HG03378 (cell line): ENCODE results near the gene PDIA2.

Experiments used
- ATAC-seq: cut with Tn5 transposase; IDR thresholded peaks from one replicate; pipeline ENCODE4 v1.9.1; 2021; ENCODE audit warnings: mild to moderate bottlenecking, moderate library complexity; ENCODE audit not compliant: unreplicated experiment

PDIA2 gene

DNA sequence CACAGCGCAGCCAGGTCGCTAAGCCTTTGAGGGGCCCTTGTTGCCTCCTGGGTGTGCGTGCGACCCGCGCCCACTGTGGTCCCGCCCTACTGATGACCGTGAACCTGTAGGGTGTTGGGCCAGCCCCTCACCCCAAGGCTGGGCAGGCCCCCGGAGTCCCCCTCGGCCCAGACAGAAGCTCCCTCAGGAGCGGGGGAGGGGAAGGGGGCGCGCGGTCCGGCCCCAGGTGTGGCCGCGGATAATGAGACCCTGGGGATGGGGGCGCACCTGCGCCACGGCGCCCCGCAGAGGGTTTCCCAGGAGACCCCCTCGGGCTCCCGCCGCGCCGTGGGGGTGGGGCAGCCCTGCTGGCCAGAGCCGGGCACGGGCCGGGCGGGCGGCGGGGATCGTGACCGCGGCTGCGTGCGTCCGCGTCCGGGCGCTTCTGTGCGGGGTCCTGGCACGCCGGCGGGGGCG is 2.9 kb upstream of the PDIA2 start:
- no peak for ATAC-seq

- no peak for ATAC-seq
Observed at GRCh38 chr16:280552-280951, 2.4 kb upstream of the PDIA2 start, which contains the start of gene ARHGDIG. TSS of gene ARHGDIG (plus strand) at chr16:280591. CDS start at chr16:280681, 90 bp downstream.

GRCh38 chr16:280991-281659 is 1.8 kb upstream of the PDIA2 start:
- no peak for ATAC-seq

DNA sequence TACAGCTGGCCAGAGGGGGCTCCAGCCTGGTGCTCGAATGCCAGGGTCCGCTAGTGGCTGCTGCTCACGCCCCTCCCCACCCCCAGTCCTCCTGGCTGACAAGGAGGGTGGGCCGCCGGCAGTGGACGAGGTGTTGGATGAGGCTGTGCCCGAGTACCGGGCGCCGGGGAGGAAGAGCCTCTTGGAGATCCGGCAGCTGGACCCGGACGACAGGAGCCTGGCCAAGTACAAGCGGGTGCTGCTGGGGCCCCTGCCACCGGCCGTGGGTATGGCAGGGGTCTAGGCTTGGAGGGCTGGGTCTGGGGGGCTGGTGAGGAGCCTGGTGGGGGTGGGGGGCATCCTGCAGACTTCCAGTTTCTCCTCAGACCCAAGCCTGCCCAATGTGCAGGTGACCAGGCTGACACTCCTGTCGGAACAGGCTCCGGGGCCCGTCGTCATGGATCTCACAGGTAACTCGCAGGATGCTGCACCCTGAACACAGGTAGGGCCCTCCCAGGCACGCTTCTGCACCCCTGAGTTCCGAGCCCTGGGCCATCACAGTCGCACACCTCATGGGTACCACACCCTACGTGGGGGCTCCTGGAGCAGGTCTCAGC is 1.2 kb upstream of the PDIA2 start:
- no peak for ATAC-seq

DNA sequence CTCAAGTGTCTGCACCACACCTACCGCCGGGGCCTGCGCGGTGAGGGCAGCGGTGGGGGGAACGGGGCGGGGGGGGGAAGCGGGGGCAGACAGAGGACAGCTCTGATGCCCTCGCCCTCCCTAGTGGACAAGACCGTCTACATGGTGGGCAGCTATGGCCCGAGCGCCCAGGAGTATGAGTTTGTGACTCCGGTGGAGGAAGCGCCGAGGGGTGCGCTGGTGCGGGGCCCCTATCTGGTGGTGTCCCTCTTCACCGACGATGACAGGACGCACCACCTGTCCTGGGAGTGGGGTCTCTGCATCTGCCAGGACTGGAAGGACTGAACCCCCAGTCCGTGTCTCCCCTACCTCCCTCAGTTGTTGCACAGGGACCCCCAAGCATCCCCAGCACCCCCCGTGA is 473 bp upstream of the PDIA2 start:
- no peak for ATAC-seq

DNA sequence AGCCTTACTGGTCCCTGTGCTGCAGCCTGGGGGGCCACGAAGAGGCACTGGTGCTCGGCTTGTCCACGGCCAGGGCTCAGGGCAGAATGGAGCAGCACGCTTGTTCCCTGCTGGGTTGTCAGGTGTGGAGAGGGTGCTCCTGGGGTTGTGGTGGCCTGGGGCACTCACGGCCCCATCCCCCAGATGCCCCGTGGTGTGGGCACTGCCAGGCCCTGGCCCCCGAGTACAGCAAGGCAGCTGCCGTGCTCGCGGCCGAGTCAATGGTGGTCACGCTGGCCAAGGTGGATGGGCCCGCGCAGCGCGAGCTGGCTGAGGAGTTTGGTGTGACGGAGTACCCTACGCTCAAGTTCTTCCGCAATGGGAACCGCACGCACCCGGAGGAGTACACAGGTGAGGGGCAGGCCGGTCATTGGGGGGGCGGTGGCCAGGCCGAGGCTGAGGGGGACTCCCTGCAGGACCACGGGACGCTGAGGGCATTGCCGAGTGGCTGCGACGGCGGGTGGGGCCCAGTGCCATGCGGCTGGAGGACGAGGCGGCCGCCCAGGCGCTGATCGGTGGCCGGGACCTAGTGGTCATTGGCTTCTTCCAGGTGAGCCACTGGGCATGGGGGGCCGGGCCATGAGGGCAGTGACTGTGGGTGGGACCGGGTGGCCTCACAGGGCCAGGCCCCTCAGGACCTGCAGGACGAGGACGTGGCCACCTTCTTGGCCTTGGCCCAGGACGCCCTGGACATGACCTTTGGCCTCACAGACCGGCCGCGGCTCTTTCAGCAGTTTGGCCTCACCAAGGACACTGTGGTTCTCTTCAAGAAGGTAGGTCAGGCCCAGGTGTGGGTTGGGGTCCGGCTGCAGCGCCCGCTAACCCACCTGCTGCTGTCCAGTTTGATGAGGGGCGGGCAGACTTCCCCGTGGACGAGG is 1.5 kb downstream of the PDIA2 start:
- no peak for ATAC-seq

- no peak for ATAC-seq
Observed at GRCh38 chr16:285146-286055, 2.4 kb downstream of the PDIA2 start.

- ATAC-seq, result no peak
Observed at GRCh38 chr16:286491-287297, 3.7 kb downstream of the PDIA2 start.

- no peak for ATAC-seq
Observed at GRCh38 chr16:287298-287811, 4.4 kb downstream of the PDIA2 start.

GRCh38 chr16:287981-288920 is 5.3 kb downstream of the PDIA2 start:
- ATAC-seq, result no peak

GRCh38 chr16:289395-289997 is 6.5 kb downstream of the PDIA2 start:
- ATAC-seq, result no peak

- no peak for ATAC-seq
Observed at GRCh38 chr16:290015-290680, 7.2 kb downstream of the PDIA2 start.

DNA sequence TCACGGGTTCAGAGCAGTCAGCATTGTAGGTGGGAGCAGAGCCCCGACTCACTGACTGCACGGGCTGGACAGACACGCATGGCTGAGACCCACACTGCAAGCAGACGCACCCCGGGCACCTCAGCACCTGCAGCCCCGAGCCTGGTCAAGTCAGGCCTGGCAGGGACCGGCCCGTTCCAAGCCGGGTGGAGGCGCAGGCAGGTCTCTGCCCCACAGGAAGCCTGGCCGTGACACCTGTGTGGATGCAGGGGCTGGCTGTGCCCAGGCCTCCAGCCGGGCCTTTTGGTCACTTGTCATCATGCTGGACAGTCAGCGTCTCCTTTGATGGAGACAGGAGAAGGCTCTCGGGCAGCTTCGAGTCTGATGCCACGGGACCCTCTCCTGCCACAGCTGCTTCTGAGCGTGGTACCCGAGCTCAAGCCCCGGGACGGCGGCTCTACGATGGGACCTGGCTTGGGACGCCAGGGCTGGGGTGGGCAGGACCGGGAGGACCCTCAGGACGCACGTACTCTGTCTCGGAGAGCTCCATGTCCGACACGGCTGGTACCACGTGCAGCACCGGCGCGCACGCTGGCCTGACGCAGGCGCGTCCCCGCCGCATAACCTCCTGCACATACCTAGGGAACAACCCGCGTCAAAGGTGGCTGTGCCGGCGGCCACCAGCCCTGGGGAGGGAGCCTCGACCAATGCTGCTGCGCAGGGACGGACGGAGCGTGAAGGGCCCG is 7.9 kb downstream of the PDIA2 start:
- ATAC-seq, result no peak

- ATAC-seq, result no peak
Observed at GRCh38 chr16:291539-291938, 8.6 kb downstream of the PDIA2 start.

DNA sequence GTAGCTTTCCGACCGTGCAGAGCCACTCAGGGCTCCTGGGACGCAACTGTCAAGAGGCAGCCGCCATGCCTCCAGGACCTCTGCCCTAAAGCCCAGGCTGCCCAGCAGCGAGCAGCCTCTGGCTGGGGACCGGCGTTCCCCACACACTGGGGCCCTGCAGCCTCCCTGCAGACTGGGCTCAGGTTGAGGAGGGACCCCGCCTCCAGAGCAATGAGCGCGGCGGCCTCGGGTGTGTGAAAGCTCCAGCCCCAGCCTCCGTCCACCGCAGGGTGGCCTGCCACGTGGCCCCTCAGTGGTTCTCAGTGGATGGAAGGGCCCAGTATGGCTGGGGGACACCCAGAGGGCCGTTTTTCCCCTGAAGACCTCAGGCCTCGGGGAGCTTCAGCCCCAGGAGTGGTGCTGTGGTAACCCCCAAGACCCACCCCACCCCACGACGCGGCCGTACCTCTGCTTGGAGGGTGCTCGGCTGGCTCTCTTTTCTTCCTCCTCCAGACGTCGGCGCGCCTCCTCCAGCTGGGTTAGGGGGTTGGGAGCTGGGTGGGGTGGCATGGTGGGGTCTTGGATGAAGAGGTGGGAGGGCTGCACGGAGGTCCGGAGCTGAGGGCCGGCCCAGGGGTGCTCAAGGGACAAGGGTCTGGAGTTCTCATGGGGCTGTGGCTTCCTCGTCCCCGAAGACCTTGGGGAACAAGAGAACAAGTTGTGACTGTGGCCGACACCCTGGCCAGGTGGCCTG is 10.2 kb downstream of the PDIA2 start:
- no peak for ATAC-seq

GRCh38 chr16:296276-296675 is 13.3 kb downstream of the PDIA2 start:
- no peak for ATAC-seq
